SH-SY5Y (cell line): ENCODE data around the gene FOXJ3.

Experiments used
- GATA2 ChIP-seq: IDR thresholded peaks from 2 replicates; pipeline ENCODE4 v1.6.1; 2011; ENCODE audit warnings: mild to moderate bottlenecking, low read depth, low read length
- GATA3 ChIP-seq: IDR thresholded peaks from 2 replicates; pipeline ENCODE4 v1.6.1; 2011; ENCODE audit warnings: low read depth, mild to moderate bottlenecking, low read length, moderate library complexity

GRCh38 chr1:42209526-42210251 is 125.3 kb downstream of the FOXJ3 start:
- TF ChIP-seq GATA2 (no peak), GATA3 (no peak)
